OCI-LY7 (cell line): ENCODE measurements around the gene SLC9A9.

Experiments used
- CTCF ChIP-seq: fragments of 200-600 bp; sonication (generic); conservative IDR thresholded peaks from 2 replicates; pipeline ENCODE4 v1.5.1; 2014; ENCODE audit warnings: mild to moderate bottlenecking, antibody characterized with exemption, low read length, moderate library complexity, mixed read lengths
- EZH2phosphoT487 ChIP-seq: fragments of 200-600 bp; sonication (generic); IDR thresholded peaks from 2 replicates; pipeline ENCODE4 v1.6.1; 2018; ENCODE audit warnings: low read depth, borderline replicate concordance, mild to moderate bottlenecking, mixed run types, antibody characterized with exemption, low read length, moderate library complexity, mixed read lengths

- TF ChIP-seq CTCF (no peak), EZH2phosphoT487 (no peak)
Measured at GRCh38 chr3:143396790-143397189, 451.5 kb downstream of the SLC9A9 start.
